ENCODE data around the gene BEX3. TPM values are rescaled to one million over a fixed set of nuclear protein-coding genes. Genes with fewer than 3 reads are reported as not detected.
A peak's percentile ranks its signal among the peaks of the same experiment; 100 is the strongest.
"Not testable (repeated sequence)": the region's sequence is repeated elsewhere in the genome, so short reads cannot be mapped to it uniquely, and the experiment has no call there.

BEX3 gene
- total RNA-seq, 6 experiments from 2014 or later = 19.9 to 40.1 (median 35.6) TPM

- intact Hi-C loops (cut with DNase I) = no loop called here
- peak; percentile 68 to 80 (median 72) for ATAC-seq
Observed at GRCh38 chrX:103356858-103357257, 19.5 kb upstream of the BEX3 start.

GRCh38 chrX:103357871-103358270 lies 18.5 kb upstream of the BEX3 start:
- no peak overlapping the region for H3K4me3 ChIP-seq
- no peak for ATAC-seq
- no peak overlapping the region for H3K27ac ChIP-seq
- no peak for TF ChIP-seq CTCF (IDR thresholded peaks at IDR 0.05)
- no peak for TF ChIP-seq POLR2A (IDR thresholded peaks at IDR 0.05)
- no peaks in the 10 kb centered on the region for H3K27me3 ChIP-seq
- intact Hi-C loops (cut with DNase I) = no loop called here
- WGBS (ENCODE audit: insufficient coverage, low coverage, low lambda C conversion rate, missing lambda C conversion rate) = 71% methylated on average over 2 of the region's 2 CpGs
- H3K9me3 ChIP-seq = no peaks in the 10 kb centered on the region
- DNase-seq = no peak
- no peaks in the 10 kb centered on the region for H3K4me1 ChIP-seq
- H3K36me3 ChIP-seq = no peaks in the 10 kb centered on the region

More at GRCh38 chrX:103356858-103357257, 19.5 kb upstream of the BEX3 start:
- Histone ChIP-seq H3K4me1 (no peaks in the 10 kb centered on the region), H3K27me3 (peaks cover 0 to 4% of the 10 kb centered on the region in 2 donors), H3K9me3 (no peaks in the 10 kb centered on the region), H3K27ac (peak overlapping the region; percentile 75 to 87 (median 78)), H3K4me3 (peak overlapping the region; percentile 41 to 58 (median 54)), H3K36me3 (no peaks in the 10 kb centered on the region)
- peak in 1 of 3 donors; percentile 32 for DNase-seq
- TF ChIP-seq POLR2A (IDR thresholded peaks at IDR 0.05) = no peak
- no peak for TF ChIP-seq CTCF (IDR thresholded peaks at IDR 0.05)
- WGBS (ENCODE audit: insufficient coverage, low coverage, low lambda C conversion rate, missing lambda C conversion rate) = 20% methylated on average over 11 of the region's 13 CpGs

- DNase-seq; H3K4me3 ChIP-seq; H3K36me3 ChIP-seq; ATAC-seq; H3K9me3 ChIP-seq; H3K27me3 ChIP-seq; H3K27ac ChIP-seq; H3K4me1 ChIP-seq; intact Hi-C loops (cut with DNase I): not testable (repeated sequence)
- no CpG with 5 or more reads among the region's 3 CpGs for WGBS (ENCODE audit: insufficient coverage, low coverage, low lambda C conversion rate, missing lambda C conversion rate)
Observed at GRCh38 chrX:103359605-103360004, 16.7 kb upstream of the BEX3 start.

GRCh38 chrX:103360092-103360491 lies 16.2 kb upstream of the BEX3 start:
- 57% methylated on average over 1 of the region's 2 CpGs for WGBS (ENCODE audit: insufficient coverage, low coverage, low lambda C conversion rate, missing lambda C conversion rate)
- intact Hi-C loops (cut with DNase I) = no loop called here
- Histone ChIP-seq H3K4me1 (no peaks in the 10 kb centered on the region), H3K4me3 (no peak overlapping the region), H3K9me3 (no peaks in the 10 kb centered on the region), H3K36me3 (no peaks in the 10 kb centered on the region), H3K27ac (no peak overlapping the region), H3K27me3 (peaks cover 0 to under 1% of the 10 kb centered on the region in 2 donors)
- TF ChIP-seq POLR2A (IDR thresholded peaks at IDR 0.05) (no peak), CTCF (IDR thresholded peaks at IDR 0.05) (no peak)
- no peak for DNase-seq
- no peak for ATAC-seq

GRCh38 chrX:103360916-103361315 lies 15.4 kb upstream of the BEX3 start:
- no peak for ATAC-seq

More at GRCh38 chrX:103360916-103361315, 15.4 kb upstream of the BEX3 start:
- Histone ChIP-seq H3K36me3 (no peaks in the 10 kb centered on the region), H3K9me3 (no peaks in the 10 kb centered on the region), H3K4me3 (no peak overlapping the region), H3K27ac (no peak overlapping the region), H3K27me3 (peaks cover 0 to 8% of the 10 kb centered on the region in 2 donors), H3K4me1 (no peaks in the 10 kb centered on the region)
- 31% methylated on average over 2 of the region's 2 CpGs for WGBS (ENCODE audit: insufficient coverage, low coverage, low lambda C conversion rate, missing lambda C conversion rate)
- DNase-seq = no peak
- TF ChIP-seq POLR2A (IDR thresholded peaks at IDR 0.05) = no peak
- no peak for TF ChIP-seq CTCF (IDR thresholded peaks at IDR 0.05)
- intact Hi-C loops (cut with DNase I) = no loop called here
